Measurements from ENCODE around the gene PPP1R12A.

Gene PPP1R12A

GRCh38 chr12:79927772-79928474 lies 7.0 kb downstream of the PPP1R12A start:
- H3K4me3 ChIP-seq (ENCODE audit: low read length), result no peak overlapping the region
- TF ChIP-seq CTCF (conservative IDR thresholded peaks at IDR 0.05; ENCODE audit: low read depth, low read length), result no peak
- no peak for DNase-seq (ENCODE audit: low read depth)

- H3K4me3 ChIP-seq (ENCODE audit: low read length), result no peak overlapping the region
- TF ChIP-seq CTCF (conservative IDR thresholded peaks at IDR 0.05; ENCODE audit: low read depth, low read length), result no peak
- DNase-seq (ENCODE audit: low read depth), result no peak
Observed at GRCh38 chr12:79926951-79927350, 7.9 kb downstream of the PPP1R12A start.

- TF ChIP-seq CTCF (conservative IDR thresholded peaks at IDR 0.05; ENCODE audit: low read depth, low read length), result no peak
- no peak for DNase-seq (ENCODE audit: low read depth)
- H3K4me3 ChIP-seq (ENCODE audit: low read length), result no peak overlapping the region
Observed at GRCh38 chr12:79925492-79925891, 9.4 kb downstream of the PPP1R12A start.

- no peak overlapping the region for H3K4me3 ChIP-seq (ENCODE audit: low read length)
- TF ChIP-seq CTCF (conservative IDR thresholded peaks at IDR 0.05; ENCODE audit: low read depth, low read length), result no peak
Observed at GRCh38 chr12:79921786-79922185, 13.1 kb downstream of the PPP1R12A start.

GRCh38 chr12:79920421-79921238 lies 14.3 kb downstream of the PPP1R12A start:
- TF ChIP-seq CTCF (conservative IDR thresholded peaks at IDR 0.05; ENCODE audit: low read depth, low read length), result no peak

More at GRCh38 chr12:79921786-79922185, 13.1 kb downstream of the PPP1R12A start:
- DNase-seq (ENCODE audit: low read depth), result no peak

GRCh38 chr12:79919762-79920161 lies 15.1 kb downstream of the PPP1R12A start:
- no peak for TF ChIP-seq CTCF (conservative IDR thresholded peaks at IDR 0.05; ENCODE audit: low read depth, low read length)
- H3K4me3 ChIP-seq (ENCODE audit: low read length), result no peak overlapping the region
- no peak for DNase-seq (ENCODE audit: low read depth)

More at GRCh38 chr12:79920421-79921238, 14.3 kb downstream of the PPP1R12A start:
- DNase-seq (ENCODE audit: low read depth), result no peak
- no peak overlapping the region for H3K4me3 ChIP-seq (ENCODE audit: low read length)
